Central memory CD8-positive, alpha-beta T cell (primary cell): ENCODE results near the gene PMFBP1.

Experiments used
- ATAC-seq: fragments of 150-1000 bp; cut with Tn5 transposase; replicated peaks from 2 replicates; pipeline ENCODE4 v1.10.0; 2022; ENCODE audit warnings: mild to moderate bottlenecking, moderate FRiP score, moderate number of reproducible peaks; ENCODE audit not compliant: poor library complexity, severe bottlenecking; ENCODE audit errors: extremely low read depth
- DNase-seq, 2 donors: peaks; one replicate each; pipeline ENCODE4 v3.0.0; 2021; ENCODE audit warnings: low spot score in 2 of 2
- H3K27ac Mint-ChIP-seq: one replicate; pipeline ENCODE4 v1.8.0; 2022; ENCODE audit warnings: low read depth, mild to moderate bottlenecking, moderate library complexity, mixed read lengths
- H3K27me3 Mint-ChIP-seq: one replicate; pipeline ENCODE4 v1.8.0; 2022; ENCODE audit warnings: mixed read lengths
- H3K36me3 Mint-ChIP-seq: one replicate; pipeline ENCODE4 v1.8.0; 2022; ENCODE audit warnings: mild to moderate bottlenecking, moderate library complexity, mixed read lengths; ENCODE audit not compliant: insufficient read depth
- H3K4me1 Mint-ChIP-seq: one replicate; pipeline ENCODE4 v1.8.0; 2022; ENCODE audit warnings: mixed read lengths
- H3K4me3 Mint-ChIP-seq: one replicate; pipeline ENCODE4 v1.8.0; 2022; ENCODE audit warnings: mild to moderate bottlenecking, moderate library complexity, mixed read lengths
- H3K9me3 Mint-ChIP-seq: one replicate; pipeline ENCODE4 v1.8.0; 2022; ENCODE audit warnings: mixed read lengths

Gene PMFBP1, protein sequence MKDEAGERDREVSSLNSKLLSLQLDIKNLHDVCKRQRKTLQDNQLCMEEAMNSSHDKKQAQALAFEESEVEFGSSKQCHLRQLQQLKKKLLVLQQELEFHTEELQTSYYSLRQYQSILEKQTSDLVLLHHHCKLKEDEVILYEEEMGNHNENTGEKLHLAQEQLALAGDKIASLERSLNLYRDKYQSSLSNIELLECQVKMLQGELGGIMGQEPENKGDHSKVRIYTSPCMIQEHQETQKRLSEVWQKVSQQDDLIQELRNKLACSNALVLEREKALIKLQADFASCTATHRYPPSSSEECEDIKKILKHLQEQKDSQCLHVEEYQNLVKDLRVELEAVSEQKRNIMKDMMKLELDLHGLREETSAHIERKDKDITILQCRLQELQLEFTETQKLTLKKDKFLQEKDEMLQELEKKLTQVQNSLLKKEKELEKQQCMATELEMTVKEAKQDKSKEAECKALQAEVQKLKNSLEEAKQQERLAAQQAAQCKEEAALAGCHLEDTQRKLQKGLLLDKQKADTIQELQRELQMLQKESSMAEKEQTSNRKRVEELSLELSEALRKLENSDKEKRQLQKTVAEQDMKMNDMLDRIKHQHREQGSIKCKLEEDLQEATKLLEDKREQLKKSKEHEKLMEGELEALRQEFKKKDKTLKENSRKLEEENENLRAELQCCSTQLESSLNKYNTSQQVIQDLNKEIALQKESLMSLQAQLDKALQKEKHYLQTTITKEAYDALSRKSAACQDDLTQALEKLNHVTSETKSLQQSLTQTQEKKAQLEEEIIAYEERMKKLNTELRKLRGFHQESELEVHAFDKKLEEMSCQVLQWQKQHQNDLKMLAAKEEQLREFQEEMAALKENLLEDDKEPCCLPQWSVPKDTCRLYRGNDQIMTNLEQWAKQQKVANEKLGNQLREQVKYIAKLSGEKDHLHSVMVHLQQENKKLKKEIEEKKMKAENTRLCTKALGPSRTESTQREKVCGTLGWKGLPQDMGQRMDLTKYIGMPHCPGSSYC

DNA sequence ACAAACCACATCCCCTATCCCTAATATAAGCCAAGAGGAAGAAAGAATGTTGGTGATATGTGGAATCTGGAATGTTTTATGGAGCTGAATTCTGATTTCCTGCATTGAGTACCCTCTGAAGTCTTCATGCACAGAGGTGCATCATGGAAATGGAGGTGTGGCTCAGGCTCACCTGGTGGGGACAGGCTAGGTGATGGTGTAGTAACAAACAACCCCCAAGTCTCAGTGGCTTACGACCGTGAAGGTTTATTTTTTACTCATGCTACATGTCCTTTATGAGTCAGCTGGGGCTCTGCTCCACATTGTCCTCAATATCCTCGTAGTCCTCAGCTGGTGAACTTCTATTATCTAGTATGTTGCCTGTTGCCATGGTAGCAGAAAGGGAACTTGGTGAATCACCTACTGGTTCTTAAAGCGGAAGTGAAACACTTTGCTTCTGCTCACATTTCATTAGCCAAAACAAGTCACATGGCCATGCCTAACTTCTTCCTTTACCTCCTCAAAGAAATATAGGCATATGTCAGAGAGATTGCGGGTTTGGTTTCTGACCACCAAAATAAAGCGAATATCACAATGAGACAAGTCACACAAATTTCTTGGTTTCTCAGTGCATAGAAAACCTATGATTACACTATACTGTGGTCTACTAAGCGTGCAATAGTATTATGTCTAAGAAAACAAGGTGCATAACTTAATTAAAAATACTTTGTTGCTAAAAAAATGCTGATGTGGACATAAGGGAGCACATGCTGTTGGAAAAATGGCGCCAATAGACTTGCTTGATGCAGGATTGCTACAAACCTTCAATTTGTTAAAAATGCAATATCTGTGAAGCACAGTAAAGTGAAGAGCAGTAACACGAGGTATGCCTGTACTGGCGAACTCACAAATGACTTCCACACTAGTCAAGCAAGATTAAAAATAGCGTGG lies at the start of gene PMFBP1:
Gene PMFBP1 (minus strand): TSS at position 51 of the 930 bp plus-strand sequence. CDS start 947 bp downstream, outside the sequence.
- H3K27ac Mint-ChIP-seq: no peak within 1 kb of the TSS
- peaks cover 47% of the 10 kb centered on the region for H3K27me3 Mint-ChIP-seq
- H3K4me3 Mint-ChIP-seq: no peak within 1 kb of the TSS
- H3K4me1 Mint-ChIP-seq: no peaks in the 10 kb centered on the region
- peaks cover 4% of the 10 kb centered on the region for H3K9me3 Mint-ChIP-seq
- H3K36me3 Mint-ChIP-seq: peaks cover 2% of the 10 kb centered on the region
- peak; percentile 49 for ATAC-seq
- DNase-seq: no peak

DNA sequence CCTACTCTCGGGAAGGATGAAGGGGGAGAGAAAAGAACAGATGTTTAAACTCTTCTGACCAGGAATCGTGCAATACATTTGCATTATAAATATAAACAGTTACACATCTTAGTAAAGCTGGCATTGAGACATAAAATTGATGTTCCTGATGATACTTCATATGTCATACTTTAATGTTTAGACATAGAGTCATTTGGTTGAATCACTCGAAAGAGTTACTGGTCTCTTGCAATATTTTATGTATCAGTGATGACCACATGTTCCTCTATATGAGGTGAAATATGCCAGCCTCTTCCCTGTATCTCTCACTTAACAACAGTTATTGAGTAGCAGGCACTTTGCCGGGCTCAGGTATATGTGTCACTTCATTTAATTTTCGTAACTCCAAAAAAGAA lies 49.7 kb upstream of the PMFBP1 start:
- DNase-seq (no peak), ATAC-seq (no peak)
- H3K9me3 Mint-ChIP-seq: no peaks in the 10 kb centered on the region
- no peaks in the 10 kb centered on the region for H3K27me3 Mint-ChIP-seq
- H3K4me1 Mint-ChIP-seq: no peaks in the 10 kb centered on the region
- no peak overlapping the region for H3K27ac Mint-ChIP-seq
- no peak overlapping the region for H3K4me3 Mint-ChIP-seq
- H3K36me3 Mint-ChIP-seq: no peaks in the 10 kb centered on the region

DNA sequence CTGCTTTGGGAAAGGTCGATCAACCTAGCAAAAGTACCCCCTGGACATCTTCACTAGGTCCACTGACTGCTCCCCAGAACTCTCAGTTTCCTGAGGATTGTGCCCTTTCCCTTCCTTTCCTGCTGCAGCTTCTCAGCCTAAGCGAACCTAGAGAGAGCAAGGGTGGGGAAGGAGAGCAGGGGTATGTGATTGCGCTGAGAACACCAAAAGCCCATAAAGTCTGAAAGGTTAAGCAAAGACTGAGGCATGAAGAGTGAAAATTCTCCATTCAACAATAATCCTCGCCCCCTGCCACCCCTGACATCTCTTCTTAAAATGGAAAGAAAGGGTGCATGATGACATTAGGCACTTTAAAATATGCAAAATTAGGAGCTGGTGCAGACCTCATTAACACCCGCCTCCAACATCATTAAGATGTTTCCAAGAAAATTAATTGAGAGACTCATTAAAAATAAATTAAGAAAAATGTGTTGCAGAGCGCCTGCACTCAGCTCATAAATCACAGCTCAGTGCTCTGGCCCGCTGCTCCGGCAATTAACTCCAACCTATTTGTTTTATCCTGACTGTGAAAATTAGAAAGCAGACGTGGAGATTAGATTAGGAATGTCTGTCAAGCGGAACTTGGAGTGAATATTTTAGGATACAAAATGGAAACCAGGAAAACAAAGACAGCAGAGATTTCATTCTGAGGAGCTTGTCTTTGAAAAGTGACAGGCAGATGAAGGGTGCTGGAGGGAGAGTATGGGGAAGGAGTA lies 49.1 kb upstream of the PMFBP1 start:
- Mint-ChIP-seq H3K27me3 (no peaks in the 10 kb centered on the region), H3K4me3 (no peak overlapping the region), H3K36me3 (no peaks in the 10 kb centered on the region), H3K9me3 (no peaks in the 10 kb centered on the region), H3K4me1 (no peaks in the 10 kb centered on the region), H3K27ac (no peak overlapping the region)
- DNase-seq: no peak
- no peak for ATAC-seq

DNA sequence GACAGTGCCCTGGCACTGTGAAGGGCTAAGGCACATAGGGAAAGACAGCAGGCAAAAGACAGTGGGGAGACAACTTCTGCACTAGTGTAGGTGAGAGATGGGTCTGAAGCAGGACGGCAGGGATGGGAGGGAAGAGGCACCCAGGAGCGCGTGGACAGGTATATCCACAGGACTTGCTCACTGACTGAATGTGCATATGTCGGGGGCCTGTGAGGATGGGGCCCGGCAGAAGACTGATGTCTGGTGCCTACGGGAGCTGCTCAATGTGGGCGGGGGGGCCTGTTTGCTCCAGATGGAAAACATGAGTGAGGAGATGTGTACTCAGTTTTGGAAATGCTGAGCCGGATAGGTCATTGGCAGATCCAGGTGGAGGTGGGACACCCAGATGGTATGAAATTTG lies 47.3 kb upstream of the PMFBP1 start:
- peaks cover 11% of the 10 kb centered on the region for H3K9me3 Mint-ChIP-seq
- H3K27ac Mint-ChIP-seq: no peak overlapping the region
- ATAC-seq: no peak
- H3K4me3 Mint-ChIP-seq: no peak overlapping the region
- H3K4me1 Mint-ChIP-seq: no peaks in the 10 kb centered on the region
- H3K27me3 Mint-ChIP-seq: no peaks in the 10 kb centered on the region
- no peaks in the 10 kb centered on the region for H3K36me3 Mint-ChIP-seq
- DNase-seq: no peak

DNA sequence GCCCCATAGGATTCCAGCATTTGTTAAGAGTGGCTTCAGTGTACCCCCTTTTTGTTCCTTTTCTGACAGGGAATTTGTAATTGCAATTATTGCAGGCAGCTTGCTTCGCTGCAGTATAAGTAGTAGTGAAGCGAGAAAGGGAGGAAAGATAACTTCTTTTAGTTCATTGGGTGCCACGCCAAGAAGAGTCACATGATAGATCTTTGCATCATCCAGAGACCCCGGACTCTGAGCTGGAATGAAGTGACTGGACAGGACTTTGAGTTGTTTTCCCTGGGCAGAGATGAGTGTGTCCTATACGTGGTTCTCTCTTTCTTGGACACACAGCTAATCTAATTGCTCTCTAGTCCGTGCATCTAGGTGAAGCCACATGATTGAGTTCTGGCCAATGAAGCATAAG lies 44.8 kb upstream of the PMFBP1 start:
- H3K4me3 Mint-ChIP-seq: no peak overlapping the region
- no peak for DNase-seq
- no peaks in the 10 kb centered on the region for H3K36me3 Mint-ChIP-seq
- no peaks in the 10 kb centered on the region for H3K4me1 Mint-ChIP-seq
- H3K27ac Mint-ChIP-seq: no peak overlapping the region
- ATAC-seq: no peak
- H3K27me3 Mint-ChIP-seq: no peaks in the 10 kb centered on the region
- H3K9me3 Mint-ChIP-seq: peaks cover 11% of the 10 kb centered on the region

DNA sequence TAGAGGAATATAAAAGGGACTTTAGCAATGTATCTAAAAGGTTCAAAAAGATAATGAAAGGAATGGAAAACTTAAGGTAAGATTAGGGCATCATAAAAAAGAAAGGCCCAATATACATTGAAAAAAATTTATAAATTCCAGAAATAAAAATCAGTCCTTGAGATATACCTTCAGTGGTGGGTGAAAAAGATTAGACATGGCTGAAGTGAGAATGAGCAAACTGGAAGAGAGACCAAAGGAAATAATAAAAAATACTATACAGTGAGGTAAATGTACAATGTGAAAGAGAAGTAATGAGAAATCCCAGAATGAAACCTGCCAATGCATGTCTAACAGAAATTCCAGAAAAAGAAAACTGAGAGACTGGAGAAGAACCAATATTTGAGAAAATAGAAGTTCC lies 42.9 kb upstream of the PMFBP1 start:
- DNase-seq (no peak), ATAC-seq (no peak)
- Mint-ChIP-seq H3K4me3 (no peak overlapping the region), H3K4me1 (no peaks in the 10 kb centered on the region), H3K27ac (no peak overlapping the region), H3K27me3 (no peaks in the 10 kb centered on the region), H3K9me3 (peaks cover 11% of the 10 kb centered on the region), H3K36me3 (no peaks in the 10 kb centered on the region)

DNA sequence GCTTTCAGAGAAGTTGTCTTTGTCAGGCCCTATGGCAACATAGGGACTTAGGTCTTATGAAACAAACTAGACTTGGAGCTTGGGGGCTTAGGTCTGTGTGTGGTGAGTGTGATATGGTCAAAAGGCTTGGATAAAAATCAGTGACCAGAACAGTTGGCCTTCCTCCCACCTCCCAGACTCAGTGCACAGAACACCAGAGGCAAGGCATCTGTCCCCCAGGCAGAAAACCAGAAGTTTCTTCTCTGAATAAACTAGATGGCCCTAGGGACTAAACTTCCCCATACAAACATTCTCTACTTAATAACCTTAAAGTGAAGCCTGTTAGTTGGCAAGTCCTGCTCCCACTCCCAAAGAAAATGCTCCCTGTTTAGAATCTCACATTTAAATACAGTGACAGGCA lies 39.2 kb upstream of the PMFBP1 start:
- Mint-ChIP-seq H3K4me3 (no peak overlapping the region), H3K27me3 (peaks cover 21% of the 10 kb centered on the region), H3K9me3 (peaks cover 11% of the 10 kb centered on the region), H3K27ac (no peak overlapping the region), H3K4me1 (no peaks in the 10 kb centered on the region), H3K36me3 (no peaks in the 10 kb centered on the region)
- DNase-seq (no peak), ATAC-seq (no peak)

DNA sequence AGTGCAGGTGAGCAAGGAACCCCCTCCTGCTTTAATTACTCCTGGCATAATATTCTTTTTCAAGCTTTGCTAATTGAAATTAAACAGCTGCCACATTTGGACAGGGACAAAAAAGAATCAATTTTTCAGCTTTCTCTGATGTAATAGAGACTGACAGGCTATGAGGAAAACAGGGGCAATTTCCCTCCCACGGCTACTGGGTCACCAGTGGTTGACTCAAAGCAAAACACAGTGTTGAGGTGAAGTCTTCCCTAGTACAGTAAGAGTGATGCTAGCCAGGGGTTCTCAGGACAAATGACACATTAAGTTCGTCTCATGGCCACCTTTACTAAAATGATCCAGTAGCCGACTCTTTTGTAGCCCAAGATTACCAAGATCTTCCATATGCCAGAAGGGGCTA lies 38.6 kb upstream of the PMFBP1 start:
- Mint-ChIP-seq H3K27ac (no peak overlapping the region), H3K9me3 (peaks cover 11% of the 10 kb centered on the region), H3K27me3 (peaks cover 27% of the 10 kb centered on the region), H3K36me3 (no peaks in the 10 kb centered on the region), H3K4me3 (no peak overlapping the region), H3K4me1 (no peaks in the 10 kb centered on the region)
- DNase-seq: no peak
- ATAC-seq: no peak

DNA sequence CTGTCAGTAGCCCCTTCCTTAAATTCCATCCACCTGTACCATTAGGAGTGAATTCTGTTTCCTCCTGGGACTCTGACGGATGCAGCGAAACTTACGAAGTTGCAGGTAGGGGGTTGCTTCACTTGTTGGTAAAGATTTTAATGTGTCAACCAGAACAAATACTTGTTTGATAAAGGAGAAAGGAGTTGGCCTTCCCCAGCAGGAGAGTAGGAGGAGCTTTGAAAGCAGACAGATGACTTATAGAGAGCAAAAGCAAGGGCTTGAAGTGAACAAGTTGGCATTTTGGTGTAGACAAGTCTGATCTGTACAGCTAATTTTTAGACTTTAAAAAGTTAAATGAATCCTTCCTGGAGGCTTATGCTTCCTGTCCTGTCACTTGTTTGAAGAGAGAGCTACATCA lies 38.1 kb upstream of the PMFBP1 start:
- no peak for ATAC-seq
- H3K9me3 Mint-ChIP-seq: peaks cover 8% of the 10 kb centered on the region
- no peak for DNase-seq
- no peak overlapping the region for H3K4me3 Mint-ChIP-seq
- peaks cover 31% of the 10 kb centered on the region for H3K27me3 Mint-ChIP-seq
- H3K4me1 Mint-ChIP-seq: no peaks in the 10 kb centered on the region
- H3K27ac Mint-ChIP-seq: no peak overlapping the region
- H3K36me3 Mint-ChIP-seq: no peaks in the 10 kb centered on the region

DNA sequence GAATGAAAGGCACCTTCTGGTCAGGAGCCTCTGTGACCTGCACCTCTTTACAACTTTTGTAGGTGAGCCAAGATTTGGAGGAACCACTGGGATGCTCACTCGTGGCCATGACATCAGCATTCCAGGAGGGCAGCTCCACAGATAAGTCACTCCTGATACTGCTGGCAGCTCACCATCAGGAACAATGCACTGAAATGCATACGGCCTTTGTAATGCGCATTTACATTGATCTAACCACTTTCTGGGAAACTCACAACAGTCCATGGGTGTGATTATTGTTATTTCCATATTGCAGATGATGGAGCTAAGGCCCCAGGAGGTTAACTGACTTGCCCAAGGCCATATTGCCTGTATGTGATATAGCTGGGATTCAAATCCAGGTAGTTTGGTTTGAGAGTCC lies 34.3 kb upstream of the PMFBP1 start:
- Mint-ChIP-seq H3K27me3 (peaks cover 48% of the 10 kb centered on the region), H3K4me3 (no peak overlapping the region), H3K36me3 (no peaks in the 10 kb centered on the region), H3K9me3 (no peaks in the 10 kb centered on the region), H3K4me1 (no peaks in the 10 kb centered on the region), H3K27ac (no peak overlapping the region)
- DNase-seq (no peak), ATAC-seq (no peak)

DNA sequence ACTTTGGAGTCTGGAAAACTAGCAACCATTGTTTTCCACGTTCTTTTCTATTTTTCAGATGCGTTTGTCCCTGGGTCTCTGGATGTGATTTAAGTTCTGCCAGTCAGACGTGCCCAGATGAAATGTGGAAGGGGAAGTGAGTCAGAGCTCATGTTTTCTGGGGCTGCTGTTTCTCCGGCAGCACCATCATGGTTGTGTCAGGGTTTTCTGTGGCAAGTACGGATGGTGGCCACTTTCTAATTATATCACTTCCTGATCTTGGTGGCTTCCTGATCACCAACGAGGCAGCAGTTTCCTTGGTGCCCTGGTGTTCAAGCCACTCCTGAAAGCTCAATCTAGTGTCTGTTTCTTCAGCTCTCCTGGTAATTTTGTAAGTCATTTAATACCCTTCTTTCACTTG lies 31.4 kb upstream of the PMFBP1 start:
- Mint-ChIP-seq H3K36me3 (no peaks in the 10 kb centered on the region), H3K4me3 (no peak overlapping the region), H3K27me3 (peaks cover 61% of the 10 kb centered on the region), H3K9me3 (no peaks in the 10 kb centered on the region), H3K27ac (no peak overlapping the region), H3K4me1 (no peaks in the 10 kb centered on the region)
- DNase-seq (no peak), ATAC-seq (no peak)
